HL-60/S4 (cell line): ENCODE results near the gene AXIN1.
"Not testable (repeated sequence)": the region's sequence is repeated elsewhere in the genome, so short reads cannot be mapped to it uniquely, and the experiment has no call there.

Experiments used
- in situ Hi-C: fragments of 300-500 bp; cut with MboI; formaldehyde crosslinking; loops from 2 replicates; pipeline ENCODE4 v1.14.3; 2022; ENCODE audit warnings: low sequenced_read_pairs

Gene AXIN1

GRCh38 chr16:352547-353403 lies at the start of gene AXIN1:
TSS of gene AXIN1 (minus strand) at chr16:352723. CDS start at chr16:347025, 5,698 bp downstream.
- in situ Hi-C loops = no loop called here

DNA sequence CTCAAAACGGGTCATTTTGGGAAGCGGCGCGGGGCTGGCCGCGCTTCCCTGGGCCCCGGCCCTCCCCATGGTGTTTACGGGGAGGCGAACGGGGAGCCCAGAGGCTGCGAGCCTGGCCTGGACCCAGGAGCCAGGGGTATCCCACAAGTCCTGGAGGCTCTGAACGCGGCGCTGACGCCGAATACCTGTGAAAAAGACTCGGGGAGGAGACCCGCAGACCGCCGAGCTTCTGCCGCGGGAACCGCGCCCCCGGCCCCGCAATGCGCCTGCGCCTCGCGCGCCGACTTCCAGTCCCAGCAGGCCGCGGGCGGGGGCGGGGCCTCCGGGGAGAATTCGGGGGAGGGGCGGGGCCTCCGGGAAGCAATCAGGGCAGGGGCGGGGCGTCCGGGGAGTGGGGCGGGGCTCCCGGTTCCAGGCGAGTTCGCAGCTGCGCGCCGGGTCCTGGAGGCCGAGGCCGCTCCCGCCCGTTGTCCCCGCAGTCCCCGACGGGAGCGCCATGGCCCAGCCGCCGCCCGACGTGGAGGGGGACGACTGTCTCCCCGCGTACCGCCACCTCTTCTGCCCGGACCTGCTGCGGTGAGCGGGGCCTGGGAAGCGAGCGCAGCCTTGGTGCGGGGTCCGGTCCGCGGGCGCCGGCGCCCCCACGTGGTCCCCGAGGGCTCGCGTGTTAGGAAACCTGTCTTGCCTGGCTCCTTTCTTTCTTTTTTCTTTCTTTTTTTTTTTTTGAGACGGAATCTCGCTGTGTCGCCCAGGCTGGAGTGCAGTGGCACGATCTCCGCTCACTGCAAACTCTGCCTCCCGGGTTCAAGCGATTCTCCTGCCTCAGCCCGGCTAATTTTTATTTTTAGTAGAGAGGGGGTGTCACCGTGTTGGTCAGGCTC lies 49.2 kb upstream of the AXIN1 start, which contains the start of gene DECR2:
Gene DECR2, plus strand, starts transcription at position 418 of the 881 bp plus-strand sequence. Its CDS starts 79 bp downstream, at position 497.
- in situ Hi-C loops = no loop called here

DNA sequence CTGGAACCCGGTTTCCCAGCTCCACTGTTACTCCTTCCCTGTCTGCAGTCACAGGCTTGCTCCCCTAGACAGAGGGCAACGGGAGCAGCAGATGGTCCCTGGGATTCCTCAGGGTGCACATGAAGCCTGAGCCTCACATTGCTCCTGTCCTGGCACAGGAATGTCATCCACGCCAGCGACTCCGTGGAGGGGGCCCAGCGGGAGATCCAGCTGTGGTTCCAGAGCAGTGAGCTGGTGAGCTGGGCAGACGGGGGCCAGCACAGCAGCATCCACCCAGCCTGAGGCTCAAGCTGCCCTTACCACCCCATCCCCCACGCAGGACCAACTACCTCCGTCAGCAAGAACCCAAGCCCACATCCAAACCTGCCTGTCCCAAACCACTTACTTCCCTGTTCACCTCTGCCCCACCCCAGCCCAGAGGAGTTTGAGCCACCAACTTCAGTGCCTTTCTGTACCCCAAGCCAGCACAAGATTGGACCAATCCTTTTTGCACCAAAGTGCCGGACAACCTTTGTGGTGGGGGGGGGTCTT lies 47.6 kb upstream of the AXIN1 start:
- in situ Hi-C loops = no loop called here

DNA sequence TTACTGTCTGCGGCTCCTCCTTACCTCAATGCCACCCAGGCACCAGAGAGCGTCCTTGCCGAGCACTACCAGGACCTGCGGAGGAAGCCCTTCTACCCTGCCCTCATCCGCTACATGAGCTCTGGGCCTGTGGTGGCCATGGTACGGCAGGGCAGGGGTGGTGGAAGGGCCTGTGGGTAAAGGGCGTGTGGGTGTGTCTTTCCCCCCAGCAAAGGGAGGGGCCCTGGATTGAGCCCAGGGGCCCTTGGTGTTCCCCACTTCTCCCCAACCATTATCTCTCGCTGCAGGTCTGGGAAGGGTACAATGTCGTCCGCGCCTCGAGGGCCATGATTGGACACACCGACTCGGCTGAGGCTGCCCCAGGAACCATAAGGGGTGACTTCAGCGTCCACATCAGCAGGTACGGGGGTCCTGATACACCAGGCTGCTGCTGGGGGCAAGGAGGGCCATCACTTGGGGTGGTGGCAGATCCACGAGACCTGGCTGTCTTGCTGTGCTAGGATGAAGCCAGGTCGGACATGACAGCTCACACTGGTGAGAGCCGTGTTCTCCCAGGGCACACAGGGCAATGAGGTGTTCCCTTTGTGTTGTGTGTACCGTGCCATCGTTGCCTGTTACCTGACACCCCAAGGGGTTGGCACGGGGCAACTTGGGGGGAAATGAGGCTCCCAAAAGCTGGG lies 47.0 kb upstream of the AXIN1 start:
- in situ Hi-C loops = loop anchor here (10.0 kb wide), 1 partner anchor 265 kb away; the partner anchor contains the start of gene RHOT2

GRCh38 chr16:398561-399339 lies 46.2 kb upstream of the AXIN1 start:
- in situ Hi-C loops = loop anchor here (10.0 kb wide), 1 partner anchor 266 kb away; the partner anchor contains the start of gene RHOT2

DNA sequence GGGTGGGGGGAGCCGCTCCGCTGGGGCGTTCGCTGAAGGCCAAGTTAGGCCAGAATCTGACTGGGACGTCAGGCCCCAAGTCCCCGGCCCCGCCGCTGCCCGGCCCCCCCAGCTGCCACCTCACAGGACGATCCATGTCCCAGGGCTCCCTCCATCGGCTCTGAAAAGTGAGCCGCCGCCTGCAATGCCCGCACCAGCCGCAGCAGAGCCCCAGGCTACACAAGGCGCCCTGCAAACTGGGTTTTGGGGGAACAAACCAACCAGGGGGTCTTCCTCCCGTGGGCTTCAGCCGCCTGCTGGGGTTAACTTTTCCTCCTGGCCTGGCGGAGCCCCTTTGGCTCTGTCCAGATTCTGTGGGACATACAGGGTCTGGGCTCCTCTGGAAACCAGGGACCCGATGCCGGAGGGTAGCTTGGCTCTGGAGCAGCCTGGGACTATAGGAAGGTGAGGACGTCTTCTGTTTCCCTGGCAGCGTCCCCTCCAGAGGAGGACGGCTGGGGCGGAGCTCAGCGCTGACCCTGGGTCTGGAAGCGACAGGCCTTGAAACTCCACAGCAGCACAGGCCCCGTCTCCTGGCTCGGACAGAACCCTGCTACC lies 45.3 kb upstream of the AXIN1 start:
- in situ Hi-C loops = loop anchor here (10.0 kb wide), 1 partner anchor 267 kb away; the partner anchor contains the start of gene RHOT2

DNA sequence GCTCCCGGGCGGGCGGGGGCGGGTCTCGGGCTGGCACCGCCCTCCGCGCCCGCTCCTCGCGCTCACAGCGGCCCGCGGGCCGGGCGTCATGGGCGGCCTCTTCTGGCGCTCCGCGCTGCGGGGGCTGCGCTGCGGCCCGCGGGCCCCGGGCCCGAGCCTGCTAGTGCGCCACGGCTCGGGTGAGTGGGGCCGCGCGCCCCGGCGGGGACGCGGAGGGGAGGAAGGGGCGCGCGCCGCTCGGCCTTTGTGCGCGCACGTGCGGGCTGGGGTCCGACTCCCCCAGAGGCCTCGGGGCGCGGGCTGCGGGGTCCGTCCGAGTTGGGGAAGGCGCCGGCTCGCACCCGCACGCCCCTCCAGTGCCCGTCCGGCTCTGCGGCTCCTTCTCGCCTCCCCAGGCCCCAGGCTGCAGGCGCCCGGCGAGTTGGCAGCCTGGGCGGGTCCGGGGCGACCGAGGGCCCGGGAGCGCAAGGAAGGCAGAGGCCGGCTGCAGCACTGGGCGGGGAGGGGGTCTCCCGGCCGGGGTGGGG lies 44.7 kb upstream of the AXIN1 start, which contains the start of gene NME4:
Gene NME4, plus strand, starts transcription at position 65 of the 527 bp plus-strand sequence. Its CDS starts 24 bp downstream, at position 89.
- in situ Hi-C loops = loop anchor here (10.0 kb wide), 1 partner anchor 268 kb away; the partner anchor contains the start of gene RHOT2

DNA sequence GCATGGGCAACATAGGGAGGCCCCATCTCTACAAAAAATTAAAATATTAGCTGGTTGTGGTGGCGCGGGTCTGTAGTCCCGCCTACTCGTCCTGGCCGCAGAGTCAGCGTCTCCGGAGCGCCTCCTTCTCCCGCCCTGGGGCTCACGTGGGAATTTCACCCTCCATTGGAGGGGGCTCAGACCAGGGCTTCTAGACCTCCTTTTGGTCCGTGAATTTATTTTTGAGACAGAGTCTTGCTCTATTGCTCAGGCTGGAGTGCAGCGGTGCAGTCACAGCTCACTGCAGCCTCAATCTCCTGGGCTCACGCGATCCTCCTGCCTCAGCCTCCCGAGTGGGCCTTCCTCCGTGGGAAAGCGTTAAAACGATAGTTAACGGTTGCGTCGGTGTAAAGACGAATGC lies 44.1 kb upstream of the AXIN1 start:
- in situ Hi-C loops = loop anchor here (10.0 kb wide), 1 partner anchor 268 kb away; the partner anchor contains the start of gene RHOT2

DNA sequence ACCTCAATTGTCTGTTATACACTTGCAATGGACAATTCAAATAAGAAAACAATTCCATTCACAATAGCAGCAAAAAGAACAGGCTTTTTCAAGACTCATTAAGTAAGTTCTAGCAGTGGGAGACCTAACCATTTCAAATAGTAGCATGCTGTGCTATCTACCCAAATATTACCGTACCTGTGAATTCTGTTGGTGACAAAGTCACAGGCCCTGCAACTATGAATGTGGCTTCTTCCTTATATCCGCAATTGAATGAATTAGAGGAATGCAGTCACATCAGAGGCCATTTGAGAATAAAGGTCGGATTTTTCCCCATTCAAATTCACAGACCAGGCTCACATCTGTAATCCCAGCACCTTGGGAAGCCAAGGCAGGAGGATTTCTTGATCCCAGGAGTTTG lies 43.7 kb upstream of the AXIN1 start:
- in situ Hi-C loops = loop anchor here (10.0 kb wide), 1 partner anchor 269 kb away; the partner anchor contains the start of gene RHOT2

GRCh38 chr16:392450-393030 lies 40.0 kb upstream of the AXIN1 start:
- in situ Hi-C loops = loop anchor here (10.0 kb wide), 1 partner anchor 272 kb away; the partner anchor contains the start of gene RHOT2

DNA sequence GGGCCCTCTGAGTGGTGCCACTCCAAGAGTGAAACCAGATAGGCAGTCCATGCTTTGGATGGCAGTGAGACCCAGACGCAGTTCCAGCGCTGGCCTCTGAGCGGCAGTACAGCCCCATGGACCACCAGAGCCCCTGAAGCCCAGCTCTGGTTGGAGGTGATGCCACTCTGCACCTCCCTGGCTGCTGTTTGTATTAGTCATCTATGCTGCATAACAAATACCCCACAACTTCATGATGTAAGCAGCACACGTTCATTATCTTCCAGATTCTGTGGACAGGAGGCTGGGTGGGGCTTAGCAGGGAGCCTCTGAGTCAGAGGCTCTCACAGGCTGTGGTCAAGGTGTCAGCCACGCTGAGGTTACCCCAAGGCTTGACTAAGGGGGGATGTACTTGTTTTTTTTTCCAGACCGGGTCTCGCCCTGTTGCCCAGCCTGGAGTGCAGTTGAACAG lies 39.4 kb upstream of the AXIN1 start:
- in situ Hi-C loops = loop anchor here (10.0 kb wide), 1 partner anchor 273 kb away; the partner anchor contains the start of gene RHOT2

DNA sequence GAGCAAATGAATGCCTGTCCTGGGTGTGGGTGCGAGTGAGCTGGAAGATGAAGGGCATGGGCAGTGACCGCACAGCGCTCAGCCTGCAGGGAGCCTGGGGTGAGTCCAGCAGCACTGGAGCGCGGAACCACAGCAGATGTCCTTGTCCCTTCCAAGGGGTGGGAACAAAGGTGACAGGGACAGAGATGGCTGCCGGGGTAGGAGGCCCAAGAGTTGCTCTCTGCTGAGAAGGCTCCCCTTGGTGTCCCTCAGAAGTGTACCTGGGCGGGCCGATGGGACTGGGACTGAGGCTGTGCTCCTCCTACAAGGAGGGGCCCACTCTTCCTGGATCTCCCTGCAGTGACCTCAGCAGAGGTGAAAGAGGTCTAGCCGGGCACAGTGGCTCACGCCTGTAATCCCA lies 36.8 kb upstream of the AXIN1 start:
- in situ Hi-C loops = no loop called here

DNA sequence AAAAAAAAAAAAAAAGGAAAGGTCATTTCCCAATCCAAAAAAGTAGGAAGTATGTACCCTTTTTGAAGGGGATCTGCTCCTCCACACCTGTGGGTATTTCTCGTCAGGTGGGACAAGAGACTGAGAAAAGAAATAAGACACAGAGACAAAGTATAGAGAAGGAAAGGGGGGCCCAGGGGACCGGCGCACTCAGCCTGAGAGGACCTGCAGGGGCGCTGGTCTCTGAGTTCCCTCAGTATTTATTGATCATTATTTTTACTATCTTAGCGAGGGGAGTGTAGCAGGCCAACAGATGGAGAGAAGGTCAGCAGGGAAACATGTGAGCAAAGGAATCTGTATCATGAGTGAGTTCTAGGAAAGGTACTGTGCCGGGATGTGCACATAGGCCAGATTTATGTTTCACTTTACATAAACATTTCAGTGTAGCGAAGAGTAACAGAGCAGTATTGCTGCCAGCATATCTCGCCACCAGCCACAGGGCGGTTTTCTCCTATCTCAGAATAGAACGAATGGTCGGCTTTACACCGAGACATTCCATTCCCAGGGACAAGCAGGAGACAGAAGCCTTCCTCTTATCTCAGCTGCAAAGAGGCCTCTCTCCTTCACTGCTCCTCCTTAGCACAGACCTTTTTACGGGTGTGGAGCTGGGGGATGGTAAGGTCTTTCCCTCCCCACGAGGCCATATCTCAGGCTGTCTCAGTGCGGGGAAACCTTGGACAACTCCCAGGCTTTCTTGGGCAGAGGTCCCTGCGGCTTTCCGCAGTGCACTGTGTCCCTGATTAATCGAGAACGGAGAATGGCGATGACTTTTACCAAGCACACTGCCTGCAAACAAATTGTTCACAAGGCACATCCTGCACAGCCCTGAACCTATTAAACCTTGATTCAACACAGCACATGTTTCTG lies 35.5 kb upstream of the AXIN1 start:
- in situ Hi-C loops = not testable (repeated sequence)

DNA sequence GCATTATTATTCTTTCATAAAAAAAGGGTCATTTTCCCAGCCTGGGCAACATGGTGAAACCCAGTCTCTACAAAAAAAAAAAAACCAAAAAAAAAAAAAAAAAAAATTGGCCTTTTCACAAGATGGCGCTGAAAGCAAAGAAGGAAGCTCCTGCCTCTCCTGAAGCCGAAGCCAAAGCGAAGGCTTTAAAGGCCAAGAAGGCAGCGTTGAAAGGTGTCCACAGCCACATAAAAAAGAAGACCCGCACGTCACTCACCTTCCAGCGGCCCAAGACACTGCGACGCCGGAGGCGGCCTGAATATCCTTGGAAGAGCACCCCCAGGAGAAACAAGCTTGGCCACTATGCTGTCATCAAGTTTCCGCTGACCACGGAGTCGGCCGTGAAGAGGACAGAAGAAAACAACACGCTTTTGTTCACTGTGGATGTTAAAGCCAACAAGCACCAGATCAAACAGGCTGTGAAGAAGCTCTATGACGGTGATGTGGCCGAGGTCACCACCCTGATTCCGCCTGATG lies 34.2 kb upstream of the AXIN1 start:
- in situ Hi-C loops = no loop called here

GRCh38 chr16:383326-384051 lies 31.0 kb upstream of the AXIN1 start:
- in situ Hi-C loops = no loop called here
